GM12801 (cell line): ENCODE data around the gene TGM5.

Experiments
- CTCF ChIP-seq: IDR thresholded peaks from one replicate; pipeline ENCODE4 v1.5.1; 2011; ENCODE audit warnings: control low read depth; ENCODE audit not compliant: insufficient read length; ENCODE audit errors: extremely low read depth

Gene TGM5

GRCh38 chr15:43187544-43188155 lies 79.1 kb downstream of the TGM5 start:
- no peak for TF ChIP-seq CTCF

GRCh38 chr15:43186003-43186353 lies 80.8 kb downstream of the TGM5 start:
- TF ChIP-seq CTCF = no peak

GRCh38 chr15:43185157-43186002 lies 81.3 kb downstream of the TGM5 start, which contains the start of gene CCNDBP1:
TSS of gene CCNDBP1 (plus strand) at chr15:43185403. CDS start at chr15:43185499, 96 bp downstream.
- TF ChIP-seq CTCF = no peak

- TF ChIP-seq CTCF = no peak
Measured at GRCh38 chr15:43184407-43185124, 82.2 kb downstream of the TGM5 start.

GRCh38 chr15:43183270-43183669 lies 83.5 kb downstream of the TGM5 start:
- no peak for TF ChIP-seq CTCF
